ENCODE results near the gene CNGB1.

CNGB1 gene

DNA sequence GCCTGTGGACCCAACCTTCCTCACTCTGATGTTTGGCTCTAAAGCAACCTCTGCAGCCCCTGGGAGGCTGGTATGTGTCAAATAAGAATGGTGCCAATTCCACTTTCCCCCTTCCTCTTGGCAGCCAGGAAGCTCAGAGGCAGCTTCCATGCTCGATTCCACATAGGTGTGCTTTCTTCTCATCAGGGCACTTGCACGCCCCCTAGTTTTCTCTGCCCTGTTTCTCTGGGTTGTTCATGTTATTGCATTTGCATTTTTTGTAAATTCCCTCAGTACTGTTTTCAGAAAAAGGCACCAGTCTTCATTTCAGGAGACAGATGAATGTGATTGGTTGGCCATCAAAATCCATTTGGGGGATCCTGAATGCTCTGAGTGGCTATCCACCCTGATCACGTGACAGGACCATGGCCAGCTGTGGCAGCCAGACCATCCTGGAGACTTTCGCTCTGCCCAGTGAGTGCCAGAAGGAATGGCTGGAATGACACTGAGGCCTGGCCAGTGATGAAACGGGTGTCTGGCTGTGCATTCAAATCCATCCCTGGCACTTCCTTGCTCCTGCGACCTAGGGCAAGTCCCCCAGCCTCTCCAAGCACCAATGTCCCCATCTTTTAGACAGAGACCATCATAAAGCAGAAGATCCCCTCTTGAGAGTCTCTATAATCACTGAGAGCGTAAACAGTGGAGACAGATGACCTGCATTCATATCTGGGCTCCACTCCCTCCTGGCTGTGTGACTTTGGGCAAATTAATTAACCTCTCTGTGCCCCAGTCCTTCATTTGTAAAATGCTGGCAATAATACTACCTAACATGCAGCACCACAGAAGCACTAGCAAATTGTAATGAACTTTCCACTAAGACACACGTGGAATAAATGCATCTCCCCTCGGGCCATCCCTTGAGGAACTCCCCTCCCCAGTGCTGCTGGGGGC lies 56.4 kb downstream of the CNGB1 start:
- no peak overlapping the region for H3K9ac ChIP-seq (ENCODE audit: low read depth, low read length)
- H3K9me3 ChIP-seq (ENCODE audit: insufficient read depth, low read length, severe bottlenecking), result no peaks in the 10 kb centered on the region
- no peak overlapping the region for H3K27ac ChIP-seq (ENCODE audit: low read length)
- no peak overlapping the region for H2AFZ ChIP-seq (ENCODE audit: low read depth, low read length)
- DNase-seq (no peak), ATAC-seq (ENCODE audit: insufficient read depth, low read depth) (no peak)
- no peaks in the 10 kb centered on the region; the same call in 1 of the 2 replicates for H4K20me1 ChIP-seq (ENCODE audit: insufficient read depth, low read length)
- no peaks in the 10 kb centered on the region for H3K27me3 ChIP-seq (ENCODE audit: insufficient read depth, low read length, poor library complexity)
- TF ChIP-seq EZH2 (IDR thresholded peaks at IDR 0.05; ENCODE audit: borderline replicate concordance, low read depth, low read length, severe bottlenecking) (no peak), CTCF (IDR thresholded peaks at IDR 0.05; ENCODE audit: borderline replicate concordance, extremely low read depth, low read length, poor library complexity, severe bottlenecking) (no peak)
- no peak overlapping the region for H3K4me3 ChIP-seq (ENCODE audit: low read depth in 1 of 2, low read length in 2 of 2)
- no peaks in the 10 kb centered on the region for H3K36me3 ChIP-seq (ENCODE audit: insufficient read depth, low read length)
- H3K4me2 ChIP-seq (ENCODE audit: insufficient read depth, low read length), result no peak overlapping the region
- H3K79me2 ChIP-seq (ENCODE audit: insufficient read depth, low read length), result no peaks in the 10 kb centered on the region
- H3K4me1 ChIP-seq (ENCODE audit: insufficient read depth, low read length), result no peaks in the 10 kb centered on the region

- Histone ChIP-seq H3K9me3 (ENCODE audit: insufficient read depth, low read length, severe bottlenecking) (no peaks in the 10 kb centered on the region), H3K27me3 (ENCODE audit: insufficient read depth, low read length, poor library complexity) (no peaks in the 10 kb centered on the region), H3K9ac (ENCODE audit: low read depth, low read length) (no peak overlapping the region), H2AFZ (ENCODE audit: low read depth, low read length) (no peak overlapping the region), H3K4me3 (ENCODE audit: low read depth in 1 of 2, low read length in 2 of 2) (no peak overlapping the region), H3K79me2 (ENCODE audit: insufficient read depth, low read length) (no peaks in the 10 kb centered on the region), H3K36me3 (ENCODE audit: insufficient read depth, low read length) (no peaks in the 10 kb centered on the region), H4K20me1 (ENCODE audit: insufficient read depth, low read length) (no peaks in the 10 kb centered on the region; the same call in 1 of the 2 replicates), H3K4me1 (ENCODE audit: insufficient read depth, low read length) (no peaks in the 10 kb centered on the region), H3K27ac (ENCODE audit: low read length) (no peak overlapping the region), H3K4me2 (ENCODE audit: insufficient read depth, low read length) (no peak overlapping the region)
- TF ChIP-seq CTCF (IDR thresholded peaks at IDR 0.05; ENCODE audit: borderline replicate concordance, extremely low read depth, low read length, poor library complexity, severe bottlenecking) (no peak), EZH2 (IDR thresholded peaks at IDR 0.05; ENCODE audit: borderline replicate concordance, low read depth, low read length, severe bottlenecking) (no peak)
- ATAC-seq (ENCODE audit: insufficient read depth, low read depth), result no peak
- no peak for DNase-seq
Observed at GRCh38 chr16:57912529-57913260, 58.2 kb downstream of the CNGB1 start.

DNA sequence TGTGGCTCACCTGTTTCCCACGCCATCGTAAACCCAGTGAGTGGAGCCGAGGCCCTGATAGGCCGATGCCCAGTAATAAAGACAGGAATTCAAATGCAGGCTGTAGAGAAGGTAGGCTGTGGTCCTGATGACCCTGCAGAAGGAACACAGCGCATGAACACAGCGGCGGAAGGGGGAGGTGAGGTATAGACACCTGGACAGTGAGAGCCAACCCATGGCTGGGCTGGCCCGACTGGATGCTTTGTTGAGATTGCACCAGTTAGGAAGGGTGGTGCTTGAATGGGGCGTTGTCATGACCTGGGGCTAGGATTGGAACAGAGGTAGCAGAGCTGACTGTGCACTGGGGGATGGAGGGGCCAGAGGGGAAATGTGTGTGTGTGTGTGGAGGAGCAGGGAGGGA lies 59.2 kb downstream of the CNGB1 start:
- no peak for TF ChIP-seq CTCF (IDR thresholded peaks at IDR 0.05; ENCODE audit: borderline replicate concordance, extremely low read depth, low read length, poor library complexity, severe bottlenecking)
- TF ChIP-seq EZH2 (IDR thresholded peaks at IDR 0.05; ENCODE audit: borderline replicate concordance, low read depth, low read length, severe bottlenecking), result no peak
- H2AFZ ChIP-seq (ENCODE audit: low read depth, low read length), result no peak overlapping the region
- DNase-seq (no peak), ATAC-seq (ENCODE audit: insufficient read depth, low read depth) (no peak)
- no peak overlapping the region for H3K4me3 ChIP-seq (ENCODE audit: low read depth in 1 of 2, low read length in 2 of 2)
- no peaks in the 10 kb centered on the region; the same call in 1 of the 2 replicates for H4K20me1 ChIP-seq (ENCODE audit: insufficient read depth, low read length)
- no peaks in the 10 kb centered on the region for H3K79me2 ChIP-seq (ENCODE audit: insufficient read depth, low read length)
- H3K4me2 ChIP-seq (ENCODE audit: insufficient read depth, low read length), result no peak overlapping the region
- H3K27me3 ChIP-seq (ENCODE audit: insufficient read depth, low read length, poor library complexity), result no peaks in the 10 kb centered on the region
- no peaks in the 10 kb centered on the region for H3K9me3 ChIP-seq (ENCODE audit: insufficient read depth, low read length, severe bottlenecking)
- no peak overlapping the region for H3K27ac ChIP-seq (ENCODE audit: low read length)
- no peak overlapping the region for H3K9ac ChIP-seq (ENCODE audit: low read depth, low read length)
- no peaks in the 10 kb centered on the region for H3K4me1 ChIP-seq (ENCODE audit: insufficient read depth, low read length)
- no peaks in the 10 kb centered on the region for H3K36me3 ChIP-seq (ENCODE audit: insufficient read depth, low read length)

All from DND-41 (cell line).